ENCODE results near the gene COX4I1. TPM values are rescaled to one million over a fixed set of nuclear protein-coding genes. Genes with fewer than 3 reads are reported as not detected.

Gene COX4I1
- total RNA-seq, result 1,440 TPM
- long read RNA-seq, transcript COX4I1-201 (5 exons, 708 nt), result major isoform, 1,142 of 1,239 reads
- long read RNA-seq, transcript COX4I1-202 (5 exons, 716 nt), result minor isoform, 5 of 1,239 reads
- long read RNA-seq, transcript COX4I1-215 (3 exons, 2,271 nt), result minor isoform, 23 of 1,239 reads
- long read RNA-seq, transcript COX4I1-203 (5 exons, 873 nt), result minor isoform, 12 of 1,239 reads
- long read RNA-seq, partial matches to known transcripts, result 33 of 1,239 reads
- long read RNA-seq, other reads (novel, unspliced or antisense), result 15 of 1,239 reads

DNA sequence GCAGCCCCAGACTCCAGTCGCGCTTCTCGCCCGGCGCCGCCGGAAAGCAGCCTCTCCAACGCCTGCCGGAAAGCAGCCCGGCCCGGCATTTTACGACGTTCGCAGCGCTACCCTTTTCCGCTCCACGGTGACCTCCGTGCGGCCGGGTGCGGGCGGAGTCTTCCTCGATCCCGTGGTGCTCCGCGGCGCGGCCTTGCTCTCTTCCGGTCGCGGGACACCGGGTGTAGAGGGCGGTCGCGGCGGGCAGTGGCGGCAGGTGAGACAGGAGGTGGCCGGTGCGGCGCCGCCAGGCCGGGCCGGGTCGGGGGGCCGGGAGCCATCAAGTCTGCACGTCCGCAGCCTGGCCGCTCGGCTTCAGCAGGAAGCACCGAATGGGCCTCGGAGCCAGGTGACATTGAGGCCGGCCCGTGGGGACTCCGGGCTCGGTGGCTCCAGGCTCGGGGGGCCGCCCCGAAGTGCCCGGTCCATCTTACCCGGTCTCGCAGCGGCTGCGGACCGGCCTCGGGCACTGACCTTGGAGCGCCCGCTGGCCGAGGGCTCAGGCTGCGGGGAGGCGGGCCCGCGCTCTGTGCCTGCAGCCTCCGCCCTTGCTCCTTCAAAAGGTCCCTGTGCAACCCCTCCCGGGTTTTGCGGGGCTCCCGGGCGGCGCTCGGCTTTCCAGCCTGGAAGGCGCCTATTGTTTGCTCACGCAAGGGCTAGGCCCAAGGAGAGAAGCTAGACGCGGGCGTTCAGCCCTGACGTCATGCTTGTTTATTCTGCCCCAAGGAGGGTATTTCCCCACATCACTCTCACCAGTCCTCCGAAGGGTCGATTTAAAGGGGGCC lies at the start of gene COX4I1, which contains the start of gene EMC8:
Gene COX4I1, plus strand, starts transcription at position 199 of the 824 bp plus-strand sequence. CDS start 1,511 bp downstream, outside the sequence.
Gene EMC8, minus strand, starts transcription at position 48 of the 824 bp plus-strand sequence. CDS start 249 bp downstream, outside the sequence.
- intact Hi-C loops (cut with DNase I), result no loop called here

DNA sequence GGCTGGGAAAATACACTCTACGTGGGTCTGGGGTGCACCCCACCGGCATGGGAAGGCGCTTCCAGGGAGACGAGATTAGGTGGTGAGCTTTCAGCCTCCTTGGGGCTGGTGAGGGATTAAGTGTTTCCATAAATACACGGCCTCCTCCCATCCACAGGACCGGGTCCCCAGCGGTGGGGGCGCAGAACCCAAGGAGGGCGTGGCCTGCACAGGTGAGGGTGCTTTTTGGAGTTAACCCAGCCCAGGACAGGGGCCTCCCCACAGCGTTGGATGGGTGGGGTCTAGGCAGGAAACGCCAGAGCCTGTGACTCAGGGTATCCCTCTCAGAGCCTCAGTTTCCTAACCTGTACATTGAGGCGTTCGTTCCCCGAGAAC lies 49.7 kb upstream of the COX4I1 start:
- no peak for DNase-seq (ENCODE audit: low spot score)
- intact Hi-C loops (cut with DNase I), result no loop called here

More for the DNA sequence above, at the start of gene COX4I1, which contains the start of gene EMC8:
- peak; percentile 98 for DNase-seq (ENCODE audit: low spot score)

- DNase-seq (ENCODE audit: low spot score), result no peak
- intact Hi-C loops (cut with DNase I), result no loop called here
Measured at GRCh38 chr16:85750146-85750826, 49.2 kb upstream of the COX4I1 start.

- DNase-seq (ENCODE audit: low spot score), result no peak
- intact Hi-C loops (cut with DNase I), result no loop called here
Measured at GRCh38 chr16:85750827-85751697, 48.4 kb upstream of the COX4I1 start, which contains the start of gene C16orf74. Gene C16orf74 (minus strand): TSS chr16:85751096. CDS start chr16:85735217, 15,879 bp downstream.

DNA sequence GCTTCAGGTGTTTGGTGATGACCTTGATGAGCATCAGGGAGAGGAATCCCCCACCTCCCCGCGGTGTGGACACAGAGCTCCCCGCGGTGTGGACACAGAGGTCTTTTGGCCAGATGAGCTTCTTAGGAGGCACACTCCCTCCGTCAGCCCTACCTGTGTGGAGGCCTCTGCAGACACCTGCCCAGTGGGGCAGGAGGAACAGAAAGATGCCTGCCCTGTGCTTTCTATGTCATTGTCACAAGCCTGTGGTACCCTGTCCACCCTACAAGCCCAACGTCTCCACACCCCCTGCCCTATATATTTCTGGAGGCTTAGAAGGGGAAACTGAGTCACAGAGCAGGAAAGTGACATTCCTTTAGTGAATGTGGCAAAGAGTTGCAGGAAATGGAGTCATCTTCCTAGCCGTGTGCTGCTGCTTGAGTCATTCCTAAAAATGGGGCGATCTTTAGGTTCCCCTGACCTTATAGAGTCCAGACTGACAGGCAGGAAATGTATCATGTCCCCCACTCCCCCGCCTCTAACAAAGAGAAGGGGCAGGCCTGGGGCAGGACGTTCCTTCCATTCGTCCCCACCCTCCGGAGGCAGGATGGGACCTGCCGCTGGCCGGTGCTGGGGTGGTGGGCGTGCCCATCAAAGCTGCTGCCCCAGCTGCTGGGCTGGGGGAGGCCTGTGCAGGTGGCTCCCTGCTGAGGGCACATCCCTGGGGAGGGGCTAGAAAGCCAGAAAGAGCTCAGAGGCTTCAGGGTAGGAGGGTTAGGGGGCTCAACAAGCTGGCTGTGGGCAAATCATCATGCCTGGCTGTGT lies 47.6 kb upstream of the COX4I1 start:
- intact Hi-C loops (cut with DNase I), result no loop called here
- DNase-seq (ENCODE audit: low spot score), result no peak

GRCh38 chr16:85752511-85753420 lies 46.7 kb upstream of the COX4I1 start:
- intact Hi-C loops (cut with DNase I), result no loop called here
- DNase-seq (ENCODE audit: low spot score), result no peak

DNA sequence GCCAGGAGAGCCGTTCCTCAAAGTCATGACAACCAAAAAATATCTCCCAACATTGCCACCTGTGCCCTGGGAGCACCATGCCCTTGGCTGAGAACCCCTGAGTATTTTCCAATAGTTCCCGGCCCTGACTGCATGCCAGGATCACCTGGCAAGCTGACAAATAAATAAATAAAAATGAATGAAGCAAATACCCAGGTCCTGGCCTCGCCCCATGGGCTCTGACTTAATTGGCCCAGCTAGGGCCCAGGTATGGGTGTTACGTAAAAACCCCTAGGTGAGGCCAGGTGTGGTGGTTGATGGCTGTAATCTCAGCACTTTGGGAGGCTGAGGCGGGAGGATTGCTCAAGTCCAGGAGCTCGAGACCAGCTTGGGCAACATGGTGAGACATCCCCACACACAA lies 45.9 kb upstream of the COX4I1 start:
- intact Hi-C loops (cut with DNase I), result no loop called here
- DNase-seq (ENCODE audit: low spot score), result no peak

- intact Hi-C loops (cut with DNase I), result no loop called here
- no peak for DNase-seq (ENCODE audit: low spot score)
Measured at GRCh38 chr16:85753976-85754375, 45.5 kb upstream of the COX4I1 start.

DNA sequence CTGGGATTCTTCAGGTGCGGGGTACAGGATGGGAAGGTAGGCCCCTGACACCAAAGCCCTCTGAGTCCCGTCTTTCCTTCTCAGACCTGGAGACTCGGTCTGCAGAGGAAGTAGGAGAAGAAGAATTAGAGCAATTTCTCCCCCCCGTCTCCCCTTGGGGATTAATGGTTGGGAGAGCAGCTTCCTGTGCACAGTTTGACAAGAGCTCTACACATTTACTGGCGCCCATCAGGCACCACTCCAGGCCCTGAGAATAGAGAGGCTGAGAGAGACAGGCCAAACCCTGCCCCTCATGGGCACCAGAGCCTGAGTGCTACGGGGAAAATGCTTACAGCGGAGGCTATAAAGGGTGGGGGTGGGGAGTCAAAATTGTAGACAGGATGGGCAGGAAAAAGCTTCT lies 45.1 kb upstream of the COX4I1 start:
- intact Hi-C loops (cut with DNase I), result no loop called here
- no peak for DNase-seq (ENCODE audit: low spot score)

DNA sequence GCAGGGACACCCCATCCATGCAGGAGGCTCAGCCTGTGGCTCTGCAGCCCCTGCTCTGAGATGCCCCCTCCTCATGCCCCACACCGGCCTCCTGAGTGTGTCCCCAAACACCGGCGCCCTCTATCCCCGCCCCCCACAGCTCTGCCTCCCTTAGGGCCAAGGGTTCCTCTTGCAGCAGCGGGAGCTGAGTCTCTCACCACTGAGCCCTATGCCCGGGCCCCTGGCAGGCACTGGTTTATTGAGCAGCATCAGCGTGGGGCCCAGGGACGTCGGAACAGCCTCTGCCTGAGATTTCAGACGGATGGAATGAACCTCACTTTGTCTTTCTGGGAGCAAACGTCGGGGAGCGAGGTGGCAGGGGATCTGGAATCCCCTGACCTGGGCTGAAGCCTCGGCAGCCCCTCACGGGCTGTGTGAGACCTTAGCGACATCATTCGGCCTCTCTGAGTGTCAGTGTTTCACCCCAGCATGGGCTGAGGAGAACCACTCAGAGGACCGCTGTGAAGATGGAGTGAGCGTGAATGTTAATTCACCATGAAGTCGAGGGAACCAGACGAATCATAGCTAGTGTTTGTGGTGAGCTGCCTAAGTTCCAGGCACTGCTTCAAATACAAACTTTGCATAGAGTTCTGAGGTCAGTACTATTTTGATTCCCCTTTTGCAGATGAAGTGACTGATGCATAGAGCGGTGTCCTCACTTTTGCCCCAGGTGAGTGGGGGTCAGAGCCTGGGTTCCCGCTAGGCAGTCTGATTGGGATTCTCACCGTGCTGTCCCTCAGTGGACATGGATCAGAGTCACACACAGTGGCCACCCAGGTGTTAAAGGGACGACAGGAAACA lies 43.3 kb upstream of the COX4I1 start:
- intact Hi-C loops (cut with DNase I), result no loop called here
- no peak for DNase-seq (ENCODE audit: low spot score)

GRCh38 chr16:85757341-85757822 lies 42.1 kb upstream of the COX4I1 start:
- intact Hi-C loops (cut with DNase I), result no loop called here

GRCh38 chr16:85759136-85759535 lies 40.4 kb upstream of the COX4I1 start:
- DNase-seq (ENCODE audit: low spot score), result no peak
- intact Hi-C loops (cut with DNase I), result no loop called here

More at GRCh38 chr16:85757341-85757822, 42.1 kb upstream of the COX4I1 start:
- no peak for DNase-seq (ENCODE audit: low spot score)

DNA sequence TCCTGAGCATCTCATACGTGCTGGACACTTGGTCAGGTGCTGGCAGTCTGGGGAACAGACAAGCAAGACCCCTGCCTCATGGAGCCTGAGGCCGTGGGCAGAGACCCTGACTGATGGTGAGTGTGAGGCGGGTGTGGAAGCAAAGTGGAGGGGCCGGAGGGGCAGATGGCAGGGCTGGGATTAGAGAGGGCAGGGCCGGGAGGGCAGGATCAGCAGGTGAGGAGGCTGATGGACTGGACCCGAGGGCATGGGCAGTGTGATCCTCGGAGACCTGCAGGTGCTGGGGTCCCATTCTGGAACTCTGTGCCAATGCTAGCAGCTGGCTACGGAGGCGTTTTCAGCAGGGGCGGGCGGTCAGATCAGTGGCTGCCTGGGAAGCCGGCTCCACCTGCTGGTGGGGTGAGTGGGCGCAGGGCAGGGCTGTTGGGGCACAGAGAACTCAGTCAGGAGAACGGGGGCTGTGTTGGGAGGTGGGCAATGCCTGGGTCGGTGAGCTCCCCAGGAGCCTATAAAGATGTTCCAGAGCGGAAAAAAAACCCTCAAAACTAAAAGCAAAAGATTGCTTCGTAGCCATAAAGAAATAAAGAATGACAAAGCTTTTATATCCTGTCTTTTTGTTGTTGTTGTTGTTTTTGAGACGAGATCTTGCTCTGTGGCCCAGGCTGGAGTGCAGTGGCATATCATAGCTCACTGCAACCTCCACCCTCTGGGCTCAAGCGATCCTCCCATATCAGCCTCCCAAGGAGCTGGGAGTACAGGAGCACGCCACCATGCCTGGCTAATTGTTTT lies 39.7 kb upstream of the COX4I1 start:
- intact Hi-C loops (cut with DNase I), result no loop called here
- peak; percentile 89 for DNase-seq (ENCODE audit: low spot score)

DNA sequence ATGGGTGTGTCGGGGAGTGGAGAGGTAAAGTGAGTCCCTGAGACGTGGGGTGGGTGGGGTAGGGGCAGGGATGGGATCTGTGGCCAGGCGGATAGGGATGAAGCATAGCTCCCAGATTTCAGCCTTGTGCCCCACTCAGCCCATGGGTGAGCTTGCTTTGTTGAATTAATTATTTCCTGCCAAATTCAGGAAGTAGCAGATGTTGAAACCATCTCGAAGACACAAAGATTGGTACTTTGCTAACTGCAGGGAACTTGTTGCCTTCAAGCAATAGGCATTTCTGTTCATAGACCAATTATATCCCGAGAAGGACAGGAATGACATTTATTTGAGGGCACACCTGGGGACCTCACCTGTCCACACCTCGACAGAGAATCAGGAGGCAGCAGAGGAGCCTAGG lies 37.6 kb upstream of the COX4I1 start:
- intact Hi-C loops (cut with DNase I), result no loop called here
- DNase-seq (ENCODE audit: low spot score), result no peak

- intact Hi-C loops (cut with DNase I), result no loop called here
- DNase-seq (ENCODE audit: low spot score), result no peak
Measured at GRCh38 chr16:85762970-85763369, 36.5 kb upstream of the COX4I1 start.

DNA sequence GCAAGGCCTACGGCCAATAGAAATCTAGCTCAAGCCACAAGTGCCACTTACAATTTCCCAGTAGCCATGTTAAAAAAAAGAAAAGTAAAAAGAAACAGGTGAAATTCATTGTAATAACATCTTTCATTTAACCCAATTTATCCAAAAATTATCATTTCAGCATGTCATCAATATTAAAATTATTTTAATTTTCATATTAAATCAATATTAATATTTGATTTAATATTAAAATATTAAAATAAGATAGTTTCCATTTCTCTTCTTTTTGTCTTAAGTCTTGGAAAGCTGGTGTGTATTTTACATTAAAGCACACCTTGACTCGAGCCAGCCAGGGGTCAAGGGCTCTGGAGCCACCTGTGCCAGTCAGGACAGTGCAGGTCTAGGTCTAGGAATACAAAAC lies 35.9 kb upstream of the COX4I1 start:
- DNase-seq (ENCODE audit: low spot score), result no peak
- intact Hi-C loops (cut with DNase I), result no loop called here

Measured in cardiac septum (tissue), 1 donor.